ENCODE measurements around the gene VTN. TPM values are rescaled to one million over a fixed set of nuclear protein-coding genes. Genes with fewer than 3 reads are reported as not detected.
A peak's percentile ranks its signal among the peaks of the same experiment; 100 is the strongest.

VTN gene
- total RNA-seq, 1 donor from 2014 or later, result under 0.01 TPM

- DNase-seq (ENCODE audit: low read depth in 2 of 2), result no peak
Observed at GRCh38 chr17:28368915-28369683, 1.0 kb downstream of the VTN start.

- DNase-seq (ENCODE audit: low read depth in 2 of 2), result no peak
Observed at GRCh38 chr17:28368306-28368831, 1.7 kb downstream of the VTN start.

- no peak for DNase-seq (ENCODE audit: low read depth in 2 of 2)
Observed at GRCh38 chr17:28367641-28368305, 2.3 kb downstream of the VTN start.

- no peak for DNase-seq (ENCODE audit: low read depth in 2 of 2)
Observed at GRCh38 chr17:28366605-28367004, 3.5 kb downstream of the VTN start.

GRCh38 chr17:28365487-28365886 lies 4.6 kb downstream of the VTN start:
- DNase-seq (ENCODE audit: low read depth in 2 of 2), result no peak

GRCh38 chr17:28364665-28365363 lies 5.3 kb downstream of the VTN start, which contains the start of gene SEBOX:
Gene SEBOX (minus strand): TSS chr17:28365199. CDS start chr17:28365151, 48 bp downstream.
- no peak for DNase-seq (ENCODE audit: low read depth in 2 of 2)

- DNase-seq (ENCODE audit: low read depth in 2 of 2), result no peak
Observed at GRCh38 chr17:28363776-28364650, 6.1 kb downstream of the VTN start.

GRCh38 chr17:28363186-28363585 lies 6.9 kb downstream of the VTN start:
- DNase-seq (ENCODE audit: low read depth in 2 of 2), result no peak

GRCh38 chr17:28357901-28358197 lies 12.3 kb downstream of the VTN start:
- DNase-seq (ENCODE audit: low read depth in 2 of 2), result no peak

- DNase-seq (ENCODE audit: low read depth in 2 of 2), result peak; percentile 96
Observed at GRCh38 chr17:28357061-28357900, 12.8 kb downstream of the VTN start, which contains the start of gene POLDIP2. Gene POLDIP2 (minus strand): TSS chr17:28357527. CDS start chr17:28357448, 79 bp downstream.

GRCh38 chr17:28350271-28350670 lies 19.8 kb downstream of the VTN start:
- no peak for DNase-seq (ENCODE audit: low read depth in 2 of 2)

GRCh38 chr17:28348979-28349378 lies 21.1 kb downstream of the VTN start:
- DNase-seq (ENCODE audit: low read depth in 2 of 2), result no peak

GRCh38 chr17:28347261-28347891 lies 22.7 kb downstream of the VTN start:
- DNase-seq (ENCODE audit: low read depth in 2 of 2), result peak; percentile 51 to 88

GRCh38 chr17:28346746-28347246 lies 23.3 kb downstream of the VTN start:
- peak; percentile 88 to 93 for DNase-seq (ENCODE audit: low read depth in 2 of 2)

GRCh38 chr17:28346199-28346580 lies 23.9 kb downstream of the VTN start:
- DNase-seq (ENCODE audit: low read depth in 2 of 2), result peak in 1 of 2 donors; percentile 15

GRCh38 chr17:28345419-28346198 lies 24.5 kb downstream of the VTN start:
- DNase-seq (ENCODE audit: low read depth in 2 of 2), result peak; percentile 25 to 69

- no peak for DNase-seq (ENCODE audit: low read depth in 2 of 2)
Observed at GRCh38 chr17:28344435-28344901, 25.6 kb downstream of the VTN start.

GRCh38 chr17:28344011-28344410 lies 26.1 kb downstream of the VTN start:
- no peak for DNase-seq (ENCODE audit: low read depth in 2 of 2)

- DNase-seq (ENCODE audit: low read depth in 2 of 2), result no peak
Observed at GRCh38 chr17:28343491-28343932, 26.6 kb downstream of the VTN start.
